PFSK-1 (cell line): ENCODE measurements around the gene PTPRK.

ENCODE experiments used
- FOXP2 ChIP-seq: optimal IDR thresholded peaks from 2 replicates; pipeline ENCODE3; 2011; ENCODE audit warnings: borderline replicate concordance, control low read depth, inconsistent platforms; ENCODE audit not compliant: insufficient read depth; ENCODE audit errors: extremely low read length, extremely low read depth
- POLR2AphosphoS5 ChIP-seq: IDR thresholded peaks from 2 replicates; pipeline ENCODE4 v1.6.1; 2012; ENCODE audit warnings: low read depth, mild to moderate bottlenecking, control low read depth, low read length, moderate library complexity
- SIN3A ChIP-seq: IDR thresholded peaks from 2 replicates; pipeline ENCODE4 v1.6.1; 2012; ENCODE audit warnings: mild to moderate bottlenecking, low read length, moderate library complexity, borderline replicate concordance; ENCODE audit not compliant: insufficient read depth
- TAF1 ChIP-seq: IDR thresholded peaks from 2 replicates; pipeline ENCODE4 v1.6.1; 2012; ENCODE audit warnings: low read length, control low read depth, borderline replicate concordance; ENCODE audit not compliant: insufficient read depth
- TF ChIP-seq, protein P1 (sequence below), 2 experiments: IDR thresholded peaks; 2 replicates each; pipeline versions ENCODE4 v1.6.1 to v1.8.0; 2011 to 2012; ENCODE audit warnings: low read depth in 2 of 2, low read length in 2 of 2, control low read depth in 1 of 2, inconsistent platforms in 1 of 2, mild to moderate bottlenecking in 1 of 2, moderate library complexity in 1 of 2; ENCODE audit not compliant: insufficient read depth in 1 of 2

PTPRK gene

DNA sequence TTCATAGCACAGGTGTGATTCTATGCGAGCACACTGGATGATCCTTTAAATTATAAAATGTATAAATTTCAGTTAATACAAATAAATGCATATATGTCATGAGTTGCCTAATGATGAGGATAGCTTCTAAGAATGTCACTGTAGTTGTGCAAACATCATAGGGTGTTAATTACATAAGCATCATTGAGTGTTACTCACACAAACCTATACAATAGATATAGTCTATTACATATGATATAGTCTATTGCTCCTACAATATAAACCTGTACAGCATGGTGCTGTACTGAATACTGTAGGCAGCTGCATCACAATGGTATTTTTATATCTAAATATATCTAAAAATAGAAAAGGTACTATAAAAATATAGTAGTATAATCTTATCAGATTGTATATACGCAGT, 159.0 kb downstream of the PTPRK start:
- no peak for TF ChIP-seq POLR2AphosphoS5
- TF ChIP-seq SIN3A, result no peak
- no peak for TF ChIP-seq TAF1
- TF ChIP-seq, protein P1, sequence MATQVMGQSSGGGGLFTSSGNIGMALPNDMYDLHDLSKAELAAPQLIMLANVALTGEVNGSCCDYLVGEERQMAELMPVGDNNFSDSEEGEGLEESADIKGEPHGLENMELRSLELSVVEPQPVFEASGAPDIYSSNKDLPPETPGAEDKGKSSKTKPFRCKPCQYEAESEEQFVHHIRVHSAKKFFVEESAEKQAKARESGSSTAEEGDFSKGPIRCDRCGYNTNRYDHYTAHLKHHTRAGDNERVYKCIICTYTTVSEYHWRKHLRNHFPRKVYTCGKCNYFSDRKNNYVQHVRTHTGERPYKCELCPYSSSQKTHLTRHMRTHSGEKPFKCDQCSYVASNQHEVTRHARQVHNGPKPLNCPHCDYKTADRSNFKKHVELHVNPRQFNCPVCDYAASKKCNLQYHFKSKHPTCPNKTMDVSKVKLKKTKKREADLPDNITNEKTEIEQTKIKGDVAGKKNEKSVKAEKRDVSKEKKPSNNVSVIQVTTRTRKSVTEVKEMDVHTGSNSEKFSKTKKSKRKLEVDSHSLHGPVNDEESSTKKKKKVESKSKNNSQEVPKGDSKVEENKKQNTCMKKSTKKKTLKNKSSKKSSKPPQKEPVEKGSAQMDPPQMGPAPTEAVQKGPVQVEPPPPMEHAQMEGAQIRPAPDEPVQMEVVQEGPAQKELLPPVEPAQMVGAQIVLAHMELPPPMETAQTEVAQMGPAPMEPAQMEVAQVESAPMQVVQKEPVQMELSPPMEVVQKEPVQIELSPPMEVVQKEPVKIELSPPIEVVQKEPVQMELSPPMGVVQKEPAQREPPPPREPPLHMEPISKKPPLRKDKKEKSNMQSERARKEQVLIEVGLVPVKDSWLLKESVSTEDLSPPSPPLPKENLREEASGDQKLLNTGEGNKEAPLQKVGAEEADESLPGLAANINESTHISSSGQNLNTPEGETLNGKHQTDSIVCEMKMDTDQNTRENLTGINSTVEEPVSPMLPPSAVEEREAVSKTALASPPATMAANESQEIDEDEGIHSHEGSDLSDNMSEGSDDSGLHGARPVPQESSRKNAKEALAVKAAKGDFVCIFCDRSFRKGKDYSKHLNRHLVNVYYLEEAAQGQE (IDR thresholded peaks at IDR 0.05; ENCODE audit: insufficient read depth in 1 of 2, low read depth in 2 of 2, low read length in 2 of 2), result no peak
- no peak for TF ChIP-seq FOXP2

DNA sequence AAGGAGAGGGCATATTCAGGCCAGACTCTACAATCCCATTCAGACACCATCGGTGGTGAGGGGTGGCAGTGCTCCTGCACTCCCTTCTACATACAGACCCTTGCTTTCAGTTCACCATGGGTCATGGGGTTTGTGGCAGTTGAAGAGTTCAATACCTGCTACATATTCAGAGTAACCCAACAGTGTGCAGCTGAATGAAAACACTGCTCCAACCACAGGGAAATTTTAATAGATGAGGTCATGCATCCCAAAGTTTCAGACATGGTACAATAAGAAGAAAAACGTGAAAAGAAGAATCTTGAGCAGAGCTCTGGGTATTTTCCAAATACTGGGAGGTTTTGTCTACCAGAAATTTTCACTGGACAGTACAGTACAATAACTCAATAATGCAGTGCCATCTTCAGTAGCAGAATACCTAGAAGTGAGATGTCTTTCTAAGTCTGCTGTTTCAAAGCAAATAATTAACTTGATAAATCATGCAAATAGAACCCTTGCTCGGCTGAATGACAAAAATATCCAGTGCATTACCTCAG, 162.1 kb downstream of the PTPRK start:
- TF ChIP-seq, protein P1 (IDR thresholded peaks at IDR 0.05; ENCODE audit: insufficient read depth in 1 of 2, low read depth in 2 of 2, low read length in 2 of 2), result no peak
- no peak for TF ChIP-seq POLR2AphosphoS5

DNA sequence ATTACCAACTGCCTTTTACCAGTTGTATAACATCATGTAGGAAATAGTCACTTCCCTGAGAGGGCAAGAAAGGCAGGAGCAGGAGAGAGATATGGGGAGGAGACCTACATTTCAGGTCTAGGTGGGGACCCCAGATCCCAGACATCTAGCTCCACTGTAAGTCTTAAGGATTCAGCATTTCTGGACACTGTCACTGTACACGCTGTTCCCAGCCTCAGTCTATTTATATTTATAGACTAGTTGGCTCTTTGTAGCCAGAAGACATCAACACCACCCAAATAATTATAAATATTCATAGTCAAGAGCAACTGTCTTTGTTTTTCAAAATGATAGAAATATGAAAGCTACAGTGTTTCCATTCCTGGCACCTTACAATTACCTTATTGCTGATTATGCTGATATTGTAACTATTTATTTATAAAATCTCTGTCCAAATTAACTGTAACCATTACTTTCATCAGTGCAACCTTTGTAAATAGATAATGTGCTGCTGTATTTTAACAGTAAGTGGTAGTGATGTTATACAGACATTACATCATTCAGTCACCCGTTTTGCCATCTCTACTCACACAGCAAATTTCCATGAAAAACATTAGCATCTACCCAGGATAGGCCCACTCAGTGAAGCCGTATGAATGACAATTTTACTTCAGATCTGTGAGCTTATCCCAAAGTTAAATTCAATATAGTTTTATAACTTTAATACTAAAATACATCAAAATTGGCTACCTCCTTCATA, 162.8 kb downstream of the PTPRK start:
- TF ChIP-seq, protein P1 (IDR thresholded peaks at IDR 0.05; ENCODE audit: insufficient read depth in 1 of 2, low read depth in 2 of 2, low read length in 2 of 2), result no peak
- TF ChIP-seq FOXP2 (no peak), TAF1 (no peak), SIN3A (no peak), POLR2AphosphoS5 (no peak)

DNA sequence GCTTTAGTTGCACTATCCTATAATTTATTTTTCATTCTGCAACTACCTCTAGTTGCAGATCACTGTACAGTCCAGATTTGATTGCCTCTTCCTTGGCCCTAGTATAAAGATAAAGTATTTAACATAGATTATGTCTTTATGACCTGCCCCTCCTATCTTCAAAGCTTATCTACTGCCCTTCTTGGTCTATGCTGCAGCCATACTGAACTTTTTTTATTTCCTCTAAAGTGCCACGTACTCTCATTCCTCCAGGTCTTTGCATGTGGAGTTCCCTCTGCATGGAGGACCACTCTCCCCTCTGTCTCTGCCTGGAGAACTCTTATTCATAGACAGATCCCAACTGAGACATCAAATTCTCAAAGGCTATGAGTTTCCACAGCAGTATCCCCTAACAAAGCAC, 168.0 kb downstream of the PTPRK start:
- TF ChIP-seq SIN3A, result no peak
- no peak for TF ChIP-seq TAF1
- no peak for TF ChIP-seq FOXP2

DNA sequence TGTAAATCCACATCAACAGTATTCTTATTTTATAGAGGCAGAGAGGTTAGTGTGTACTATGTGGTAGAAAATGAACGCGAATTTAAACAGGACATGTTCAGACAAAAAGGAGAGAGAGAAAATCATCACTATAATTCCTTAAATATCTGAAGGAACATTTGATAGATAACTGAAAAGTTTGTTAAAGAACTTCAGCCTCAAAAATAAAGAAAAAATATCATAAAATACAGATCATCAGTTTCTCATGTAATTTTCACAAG, 169.2 kb downstream of the PTPRK start:
- TF ChIP-seq, protein P1 (IDR thresholded peaks at IDR 0.05; ENCODE audit: insufficient read depth in 1 of 2, low read depth in 2 of 2, low read length in 2 of 2), result no peak
- TF ChIP-seq POLR2AphosphoS5 (no peak), SIN3A (no peak), FOXP2 (no peak), TAF1 (no peak)
